K562 (cell line): ENCODE measurements around the gene CREB5. TPM values are rescaled to one million over a fixed set of nuclear protein-coding genes. Genes with fewer than 3 reads are reported as not detected.

ENCODE experiments used
- HDAC8 ChIP-seq: fragments of 450-650 bp; IDR thresholded peaks from 2 replicates; pipeline ENCODE4 v1.6.1; 2016; ENCODE audit warnings: mild to moderate bottlenecking, missing genetic modification characterization, moderate library complexity, missing compliant biosample characterization
- NR2C1 ChIP-seq, 2 experiments: fragments of 450-650 bp; IDR thresholded peaks; 2 replicates each; pipeline ENCODE4 v1.6.1; 2017; ENCODE audit warnings: mild to moderate bottlenecking in 2 of 2, antibody characterized with exemption in 1 of 2, inconsistent platforms in 1 of 2, missing compliant biosample characterization in 1 of 2, missing genetic modification characterization in 1 of 2
- OTX1 ChIP-seq: fragments of 450-650 bp; formaldehyde crosslinking; IDR thresholded peaks from 2 replicates; pipeline ENCODE4 v1.4.0; 2022; ENCODE audit warnings: mild to moderate bottlenecking
- SNRNP70 ChIP-seq: fragments of 200-400 bp; formaldehyde crosslinking; optimal IDR thresholded peaks from 2 replicates; pipeline ENCODE3; 2017; ENCODE audit warnings: low read depth, low read length
- TRIM28 ChIP-seq: fragments of 450-650 bp; IDR thresholded peaks from 2 replicates; pipeline ENCODE4 v1.6.1; 2017
- ZNF263 ChIP-seq: sonication (generic); formaldehyde crosslinking; IDR thresholded peaks from 2 replicates; pipeline ENCODE4 v1.8.0; 2022; ENCODE audit warnings: mild to moderate bottlenecking, missing genetic modification reagents, borderline replicate concordance
- polyA plus RNA-seq, 8 experiments: library from polyadenylated mRNA; depleted of rRNA in 4 of 8; stranded (reverse) in 5 of 8; unstranded in 3 of 8; fragments of >200 nt; fragmentation: Nextera tagmentation in 2 of 8; fragmentation: Illumina TruSeq in 1 of 8; extraction: Ambion mirVana in 2 of 8; extraction: Trizol in 1 of 8; gene quantifications; 2 replicates each; pipeline versions ENCODE4 v1.2.1 to v1.2.3, GENCODE V29; 2011 to 2014; ENCODE audit warnings: inconsistent platforms in 1 of 8, missing spikeins in 1 of 8
- total RNA-seq, 7 experiments: library from RNA; depleted of rRNA in 6 of 7; stranded (reverse); fragments of >200 nt in 6 of 7; fragmentation: Illumina TruSeq in 2 of 7; extraction: Trizol in 2 of 7; gene quantifications; 2 replicates each; pipeline versions ENCODE4 v1.2.1 to v1.2.3, GENCODE V29; 2011 to 2021; ENCODE audit warnings: low replicate concordance in 1 of 7
- TF ChIP-seq, protein P1 (sequence below): sonication (generic); formaldehyde crosslinking; IDR thresholded peaks from 2 replicates; pipeline ENCODE4 v1.8.0; 2022; ENCODE audit warnings: missing genetic modification reagents, mild to moderate bottlenecking, moderate library complexity, borderline replicate concordance
- TF ChIP-seq, protein P2 (sequence below): sonication (generic); formaldehyde crosslinking; IDR thresholded peaks from 2 replicates; pipeline ENCODE4 v1.8.0; 2023; ENCODE audit warnings: missing genetic modification reagents, mild to moderate bottlenecking, borderline replicate concordance
- TF ChIP-seq, protein P3 (sequence below): IDR thresholded peaks from 2 replicates; pipeline ENCODE4 v1.6.1; 2011; ENCODE audit not compliant: insufficient read length; ENCODE audit errors: extremely low read depth
- TF ChIP-seq, protein P4 (sequence below): fragments of 450-650 bp; IDR thresholded peaks from 2 replicates; pipeline ENCODE4 v1.6.1; 2017; ENCODE audit warnings: antibody characterized with exemption

The CREB5 gene
- total and polyA plus RNA-seq, 9 of the 15 experiments (the other 6 are each of a cell fraction or from before 2014, with no cell fraction given) = 0.33 to 6.4 (median 1.8) TPM

DNA sequence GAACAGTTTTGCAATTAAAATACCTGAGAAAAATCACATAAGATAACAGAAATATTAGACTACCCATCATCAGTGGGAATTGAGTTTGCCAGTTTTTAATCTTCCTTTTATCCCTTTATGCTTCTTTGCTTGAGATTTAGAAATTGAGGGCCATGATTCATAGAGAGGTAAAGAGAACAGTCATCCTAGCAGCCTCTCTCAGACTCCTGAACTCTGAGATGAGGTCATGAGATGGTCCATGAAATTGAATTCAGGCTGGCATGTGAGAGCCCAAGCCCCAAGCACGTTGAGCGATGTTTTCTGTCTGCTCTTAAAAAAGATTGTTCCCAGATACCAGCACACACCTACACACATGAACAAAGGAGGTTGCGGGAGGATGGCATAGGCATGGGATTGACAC lies 91.1 kb downstream of the CREB5 start (continued):
- TF ChIP-seq, protein P1, sequence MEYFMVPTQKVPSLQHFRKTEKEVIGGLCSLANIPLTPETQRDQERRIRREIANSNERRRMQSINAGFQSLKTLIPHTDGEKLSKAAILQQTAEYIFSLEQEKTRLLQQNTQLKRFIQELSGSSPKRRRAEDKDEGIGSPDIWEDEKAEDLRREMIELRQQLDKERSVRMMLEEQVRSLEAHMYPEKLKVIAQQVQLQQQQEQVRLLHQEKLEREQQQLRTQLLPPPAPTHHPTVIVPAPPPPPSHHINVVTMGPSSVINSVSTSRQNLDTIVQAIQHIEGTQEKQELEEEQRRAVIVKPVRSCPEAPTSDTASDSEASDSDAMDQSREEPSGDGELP (CRISPR knock-in tag) = no peak
- TF ChIP-seq, protein P2, sequence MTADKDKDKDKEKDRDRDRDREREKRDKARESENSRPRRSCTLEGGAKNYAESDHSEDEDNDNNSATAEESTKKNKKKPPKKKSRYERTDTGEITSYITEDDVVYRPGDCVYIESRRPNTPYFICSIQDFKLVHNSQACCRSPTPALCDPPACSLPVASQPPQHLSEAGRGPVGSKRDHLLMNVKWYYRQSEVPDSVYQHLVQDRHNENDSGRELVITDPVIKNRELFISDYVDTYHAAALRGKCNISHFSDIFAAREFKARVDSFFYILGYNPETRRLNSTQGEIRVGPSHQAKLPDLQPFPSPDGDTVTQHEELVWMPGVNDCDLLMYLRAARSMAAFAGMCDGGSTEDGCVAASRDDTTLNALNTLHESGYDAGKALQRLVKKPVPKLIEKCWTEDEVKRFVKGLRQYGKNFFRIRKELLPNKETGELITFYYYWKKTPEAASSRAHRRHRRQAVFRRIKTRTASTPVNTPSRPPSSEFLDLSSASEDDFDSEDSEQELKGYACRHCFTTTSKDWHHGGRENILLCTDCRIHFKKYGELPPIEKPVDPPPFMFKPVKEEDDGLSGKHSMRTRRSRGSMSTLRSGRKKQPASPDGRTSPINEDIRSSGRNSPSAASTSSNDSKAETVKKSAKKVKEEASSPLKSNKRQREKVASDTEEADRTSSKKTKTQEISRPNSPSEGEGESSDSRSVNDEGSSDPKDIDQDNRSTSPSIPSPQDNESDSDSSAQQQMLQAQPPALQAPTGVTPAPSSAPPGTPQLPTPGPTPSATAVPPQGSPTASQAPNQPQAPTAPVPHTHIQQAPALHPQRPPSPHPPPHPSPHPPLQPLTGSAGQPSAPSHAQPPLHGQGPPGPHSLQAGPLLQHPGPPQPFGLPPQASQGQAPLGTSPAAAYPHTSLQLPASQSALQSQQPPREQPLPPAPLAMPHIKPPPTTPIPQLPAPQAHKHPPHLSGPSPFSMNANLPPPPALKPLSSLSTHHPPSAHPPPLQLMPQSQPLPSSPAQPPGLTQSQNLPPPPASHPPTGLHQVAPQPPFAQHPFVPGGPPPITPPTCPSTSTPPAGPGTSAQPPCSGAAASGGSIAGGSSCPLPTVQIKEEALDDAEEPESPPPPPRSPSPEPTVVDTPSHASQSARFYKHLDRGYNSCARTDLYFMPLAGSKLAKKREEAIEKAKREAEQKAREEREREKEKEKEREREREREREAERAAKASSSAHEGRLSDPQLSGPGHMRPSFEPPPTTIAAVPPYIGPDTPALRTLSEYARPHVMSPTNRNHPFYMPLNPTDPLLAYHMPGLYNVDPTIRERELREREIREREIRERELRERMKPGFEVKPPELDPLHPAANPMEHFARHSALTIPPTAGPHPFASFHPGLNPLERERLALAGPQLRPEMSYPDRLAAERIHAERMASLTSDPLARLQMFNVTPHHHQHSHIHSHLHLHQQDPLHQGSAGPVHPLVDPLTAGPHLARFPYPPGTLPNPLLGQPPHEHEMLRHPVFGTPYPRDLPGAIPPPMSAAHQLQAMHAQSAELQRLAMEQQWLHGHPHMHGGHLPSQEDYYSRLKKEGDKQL (CRISPR knock-in tag) = no peak
- TF ChIP-seq TRIM28 (no peak), NR2C1 (IDR thresholded peaks at IDR 0.05) (no peak), NR2C1 (tag; IDR thresholded peaks at IDR 0.05) (no peak), SNRNP70 (no peak), ZNF263 (no peak), HDAC8 (tag) (no peak), OTX1 (CRISPR knock-in tag) (no peak)
- TF ChIP-seq, protein P3, sequence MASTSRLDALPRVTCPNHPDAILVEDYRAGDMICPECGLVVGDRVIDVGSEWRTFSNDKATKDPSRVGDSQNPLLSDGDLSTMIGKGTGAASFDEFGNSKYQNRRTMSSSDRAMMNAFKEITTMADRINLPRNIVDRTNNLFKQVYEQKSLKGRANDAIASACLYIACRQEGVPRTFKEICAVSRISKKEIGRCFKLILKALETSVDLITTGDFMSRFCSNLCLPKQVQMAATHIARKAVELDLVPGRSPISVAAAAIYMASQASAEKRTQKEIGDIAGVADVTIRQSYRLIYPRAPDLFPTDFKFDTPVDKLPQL = no peak
- TF ChIP-seq, protein P4, sequence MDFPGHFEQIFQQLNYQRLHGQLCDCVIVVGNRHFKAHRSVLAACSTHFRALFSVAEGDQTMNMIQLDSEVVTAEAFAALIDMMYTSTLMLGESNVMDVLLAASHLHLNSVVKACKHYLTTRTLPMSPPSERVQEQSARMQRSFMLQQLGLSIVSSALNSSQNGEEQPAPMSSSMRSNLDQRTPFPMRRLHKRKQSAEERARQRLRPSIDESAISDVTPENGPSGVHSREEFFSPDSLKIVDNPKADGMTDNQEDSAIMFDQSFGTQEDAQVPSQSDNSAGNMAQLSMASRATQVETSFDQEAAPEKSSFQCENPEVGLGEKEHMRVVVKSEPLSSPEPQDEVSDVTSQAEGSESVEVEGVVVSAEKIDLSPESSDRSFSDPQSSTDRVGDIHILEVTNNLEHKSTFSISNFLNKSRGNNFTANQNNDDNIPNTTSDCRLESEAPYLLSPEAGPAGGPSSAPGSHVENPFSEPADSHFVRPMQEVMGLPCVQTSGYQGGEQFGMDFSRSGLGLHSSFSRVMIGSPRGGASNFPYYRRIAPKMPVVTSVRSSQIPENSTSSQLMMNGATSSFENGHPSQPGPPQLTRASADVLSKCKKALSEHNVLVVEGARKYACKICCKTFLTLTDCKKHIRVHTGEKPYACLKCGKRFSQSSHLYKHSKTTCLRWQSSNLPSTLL = no peak
